Tibial nerve (tissue), 4 donors: Measurements from ENCODE around the gene CRABP2.

Source experiments
- EP300 ChIP-seq, 2 donors: sonication (generic); formaldehyde crosslinking; IDR thresholded peaks; one replicate each; pipeline ENCODE4 v1.6.1; 2017; ENCODE audit warnings: antibody characterized with exemption in 2 of 2, mild to moderate bottlenecking in 1 of 2
- POLR2A ChIP-seq, 2 donors: fragments of 450-650 bp; IDR thresholded peaks; one replicate each; pipeline ENCODE4 v1.6.1; 2017; ENCODE audit warnings: antibody characterized with exemption in 2 of 2, mild to moderate bottlenecking in 2 of 2, moderate library complexity in 2 of 2
- TF ChIP-seq, protein P1 (sequence below), 5 experiments: fragments of 200-600 bp in 3 of 5; fragments of 450-650 bp in 2 of 5; sonication (generic) in 3 of 5; IDR thresholded peaks; one replicate each; pipeline ENCODE4 v1.5.1; 2016 to 2019; ENCODE audit warnings: antibody characterized with exemption in 5 of 5, mild to moderate bottlenecking in 3 of 5, moderate library complexity in 2 of 5

DNA sequence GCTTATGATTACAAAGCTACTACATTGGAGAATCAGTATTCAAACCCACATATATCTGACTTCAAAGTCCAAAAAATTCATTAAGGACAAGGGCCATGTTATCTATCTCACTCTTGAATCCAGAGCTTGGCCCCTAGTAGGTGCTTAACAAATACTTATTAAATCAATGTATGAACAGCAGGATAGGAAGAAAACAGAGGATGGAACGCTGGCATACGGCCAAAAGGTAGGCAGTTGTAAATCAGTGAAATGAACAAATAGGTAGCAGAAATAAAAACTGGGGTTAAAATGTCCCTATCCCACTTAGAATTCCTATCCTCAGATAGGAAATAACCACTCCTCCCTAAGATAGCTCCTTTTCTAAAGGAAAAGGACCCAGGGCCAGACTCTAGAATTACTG is 33.5 kb upstream of the CRABP2 start:
- TF ChIP-seq, protein P1, sequence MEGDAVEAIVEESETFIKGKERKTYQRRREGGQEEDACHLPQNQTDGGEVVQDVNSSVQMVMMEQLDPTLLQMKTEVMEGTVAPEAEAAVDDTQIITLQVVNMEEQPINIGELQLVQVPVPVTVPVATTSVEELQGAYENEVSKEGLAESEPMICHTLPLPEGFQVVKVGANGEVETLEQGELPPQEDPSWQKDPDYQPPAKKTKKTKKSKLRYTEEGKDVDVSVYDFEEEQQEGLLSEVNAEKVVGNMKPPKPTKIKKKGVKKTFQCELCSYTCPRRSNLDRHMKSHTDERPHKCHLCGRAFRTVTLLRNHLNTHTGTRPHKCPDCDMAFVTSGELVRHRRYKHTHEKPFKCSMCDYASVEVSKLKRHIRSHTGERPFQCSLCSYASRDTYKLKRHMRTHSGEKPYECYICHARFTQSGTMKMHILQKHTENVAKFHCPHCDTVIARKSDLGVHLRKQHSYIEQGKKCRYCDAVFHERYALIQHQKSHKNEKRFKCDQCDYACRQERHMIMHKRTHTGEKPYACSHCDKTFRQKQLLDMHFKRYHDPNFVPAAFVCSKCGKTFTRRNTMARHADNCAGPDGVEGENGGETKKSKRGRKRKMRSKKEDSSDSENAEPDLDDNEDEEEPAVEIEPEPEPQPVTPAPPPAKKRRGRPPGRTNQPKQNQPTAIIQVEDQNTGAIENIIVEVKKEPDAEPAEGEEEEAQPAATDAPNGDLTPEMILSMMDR (IDR thresholded peaks at IDR 0.05) = no peak
- TF ChIP-seq POLR2A (IDR thresholded peaks at IDR 0.05) (no peak), EP300 (IDR thresholded peaks at IDR 0.05) (no peak)
